WTC11 (cell line): ENCODE measurements around the gene LIN9. TPM values are rescaled to one million over a fixed set of nuclear protein-coding genes. Genes with fewer than 3 reads are reported as not detected.

Experiments used
- ATAC-seq: fragments of 200-7000 bp; cut with Tn5 transposase; 2 replicates; pipeline ENCODE4 v1.10.0; 2021; ENCODE audit warnings: mild to moderate bottlenecking, moderate library complexity
- CTCF ChIA-PET: fragments of 300-600 bp; sonication (Branson Sonifier 250); formaldehyde crosslinking; loops from one replicate; lab custom pipeline; 2021; ENCODE audit warnings: antibody characterized with exemption; lab: Charles Lee
- POLR2A ChIA-PET: fragments of 350-600 bp; sonication (Branson Sonifier 250); formaldehyde crosslinking; loops from one replicate; lab custom pipeline; 2021; ENCODE audit warnings: antibody characterized with exemption; lab: Charles Lee
- DNase-seq: peaks from one replicate; pipeline ENCODE4 v3.0.0; 2021; ENCODE audit warnings: low spot score
- H3K27ac Mint-ChIP-seq: 2 replicates; pipeline ENCODE4 v1.8.0; 2021; ENCODE audit warnings: mixed read lengths
- H3K27me3 Mint-ChIP-seq: 2 replicates; pipeline ENCODE4 v1.8.0; 2021; ENCODE audit warnings: low read depth, mild to moderate bottlenecking, moderate library complexity, mixed read lengths
- H3K36me3 Mint-ChIP-seq: 2 replicates; pipeline ENCODE4 v1.8.0; 2021; ENCODE audit warnings: mixed read lengths
- H3K4me1 Mint-ChIP-seq: 2 replicates; pipeline ENCODE4 v1.8.0; 2022; ENCODE audit warnings: mixed read lengths
- H3K4me3 Mint-ChIP-seq: 2 replicates; pipeline ENCODE4 v1.8.0; 2021; ENCODE audit warnings: mild to moderate bottlenecking, moderate library complexity, mixed read lengths
- H3K9me3 Mint-ChIP-seq: 2 replicates; pipeline ENCODE4 v1.8.0; 2021; ENCODE audit warnings: mixed read lengths
- ATF3 ChIP-seq: sonication (generic); formaldehyde crosslinking; conservative IDR thresholded peaks from 2 replicates; pipeline ENCODE4 v1.8.1; 2022; ENCODE audit warnings: mild to moderate bottlenecking, missing genetic modification reagents
- ESRRA ChIP-seq: sonication (generic); formaldehyde crosslinking; IDR thresholded peaks from 2 replicates; pipeline ENCODE4 v1.8.1; 2022; ENCODE audit warnings: mild to moderate bottlenecking, missing genetic modification reagents, borderline replicate concordance
- GRHL2 ChIP-seq: fragments of 250-450 bp; sonication (Bioruptor Pico); IDR thresholded peaks from 2 replicates; pipeline ENCODE4 v1.8.0; 2022; ENCODE audit warnings: mild to moderate bottlenecking, moderate library complexity; ENCODE audit not compliant: insufficient replicate concordance, severe bottlenecking
- KAT7 ChIP-seq: sonication (generic); formaldehyde crosslinking; IDR thresholded peaks from 2 replicates; pipeline ENCODE4 v1.8.1; 2023; ENCODE audit warnings: missing genetic modification reagents, mild to moderate bottlenecking, borderline replicate concordance
- NFE2L1 ChIP-seq: sonication (generic); formaldehyde crosslinking; IDR thresholded peaks from 2 replicates; pipeline ENCODE4 v1.8.1; 2023; ENCODE audit warnings: missing genetic modification reagents
- NFYB ChIP-seq: sonication (generic); formaldehyde crosslinking; conservative IDR thresholded peaks from 2 replicates; pipeline ENCODE4 v1.8.0; 2022; ENCODE audit warnings: low read depth, missing genetic modification reagents
- NR1H2 ChIP-seq: sonication (generic); formaldehyde crosslinking; IDR thresholded peaks from 2 replicates; pipeline ENCODE4 v1.9.0; 2021; ENCODE audit warnings: mild to moderate bottlenecking, moderate library complexity, missing genetic modification reagents
- SOX15 ChIP-seq: fragments of 250-450 bp; sonication (Bioruptor Pico); IDR thresholded peaks from 2 replicates; pipeline ENCODE4 v1.9.0; 2021; ENCODE audit warnings: mild to moderate bottlenecking
- ZBTB21 ChIP-seq: sonication (generic); formaldehyde crosslinking; IDR thresholded peaks from 2 replicates; pipeline ENCODE4 v1.8.1; 2023; ENCODE audit warnings: mild to moderate bottlenecking, missing genetic modification reagents, borderline replicate concordance
- ZNF232 ChIP-seq: sonication (generic); formaldehyde crosslinking; IDR thresholded peaks from 2 replicates; pipeline ENCODE4 v1.8.0; 2022; ENCODE audit warnings: mild to moderate bottlenecking, missing genetic modification reagents
- ZNF396 ChIP-seq: fragments of 250-450 bp; sonication (Bioruptor Pico); IDR thresholded peaks from 2 replicates; pipeline ENCODE4 v1.8.0; 2021; ENCODE audit warnings: mild to moderate bottlenecking, moderate library complexity, borderline replicate concordance
- ZNF425 ChIP-seq: fragments of 250-450 bp; sonication (Bioruptor Pico); conservative IDR thresholded peaks from 2 replicates; pipeline ENCODE4 v1.9.0; 2021; ENCODE audit warnings: mild to moderate bottlenecking
- ZNF532 ChIP-seq: fragments of 250-450 bp; sonication (Bioruptor Pico); IDR thresholded peaks from 2 replicates; pipeline ENCODE4 v1.9.0; 2021; ENCODE audit warnings: mild to moderate bottlenecking, borderline replicate concordance
- ZNF671 ChIP-seq: fragments of 250-450 bp; sonication (Bioruptor Pico); IDR thresholded peaks from 2 replicates; pipeline ENCODE4 v1.8.0; 2021; ENCODE audit warnings: mild to moderate bottlenecking
- total RNA-seq: library from RNA; stranded (reverse); gene quantifications from 3 replicates; pipeline ENCODE4 v1.2.3, GENCODE V29; 2021
- TF ChIP-seq, protein P1 (sequence below): sonication (generic); formaldehyde crosslinking; IDR thresholded peaks from 2 replicates; pipeline ENCODE4 v1.8.1; 2022; ENCODE audit warnings: mild to moderate bottlenecking, missing genetic modification reagents, moderate library complexity, borderline replicate concordance
- TF ChIP-seq, protein P2 (sequence below): fragments of 250-450 bp; sonication (Bioruptor Pico); IDR thresholded peaks from 2 replicates; pipeline ENCODE4 v1.9.0; 2021; ENCODE audit warnings: moderate library complexity, mild to moderate bottlenecking, inconsistent platforms, borderline replicate concordance
- TF ChIP-seq, protein P3 (sequence below): sonication (generic); formaldehyde crosslinking; IDR thresholded peaks from 2 replicates; pipeline ENCODE4 v1.8.0; 2023; ENCODE audit warnings: mild to moderate bottlenecking, missing genetic modification reagents

The LIN9 gene
- total RNA-seq, 1 experiment from 2014 or later = 15.7 TPM

DNA sequence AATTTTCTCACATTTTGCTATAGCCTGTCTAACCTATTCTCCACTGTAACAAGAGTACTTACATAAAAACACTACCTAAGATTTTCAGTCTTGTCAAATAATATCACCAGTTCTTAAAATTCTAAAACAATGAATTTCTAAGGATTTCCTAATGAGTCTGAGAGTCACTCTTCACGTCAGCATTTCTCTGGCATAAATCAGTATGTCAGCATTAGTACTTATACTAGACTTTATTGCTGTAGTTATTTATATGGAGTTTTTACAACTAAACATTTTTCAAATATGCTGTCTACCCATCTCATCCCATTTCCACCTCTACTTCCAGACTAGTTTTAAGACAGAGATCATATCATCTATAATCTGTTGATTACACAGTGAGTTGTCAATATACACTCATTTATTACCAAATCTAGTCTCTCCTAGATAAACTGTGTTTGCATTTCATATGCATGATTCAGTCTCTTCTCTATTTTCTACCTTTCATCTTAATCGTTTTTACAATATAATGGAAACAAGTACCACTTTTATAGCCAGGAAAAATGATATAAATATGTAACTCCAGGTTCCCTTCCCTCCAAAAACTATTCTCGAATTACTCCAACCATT is 32.8 kb downstream of the LIN9 start:
- Mint-ChIP-seq H3K36me3 (peaks cover 16% of the 10 kb centered on the region), H3K4me1 (no peaks in the 10 kb centered on the region), H3K4me3 (no peak overlapping the region), H3K9me3 (no peaks in the 10 kb centered on the region), H3K27me3 (no peaks in the 10 kb centered on the region), H3K27ac (no peak overlapping the region)
- DNase-seq (no peak), ATAC-seq (no peak)
- CTCF ChIA-PET = no interaction called here
- POLR2A ChIA-PET = no interaction called here
- TF ChIP-seq NFYB (no peak), ZNF396 (CRISPR knock-in tag) (no peak), ZNF671 (CRISPR knock-in tag) (no peak), ZBTB21 (no peak), ATF3 (CRISPR knock-in tag) (no peak), ESRRA (CRISPR knock-in tag) (no peak), KAT7 (CRISPR knock-in tag) (no peak), ZNF232 (no peak), NR1H2 (CRISPR knock-in tag) (no peak), SOX15 (CRISPR knock-in tag) (no peak), GRHL2 (CRISPR knock-in tag) (no peak), ZNF532 (CRISPR knock-in tag) (no peak), NFE2L1 (CRISPR knock-in tag) (no peak), ZNF425 (CRISPR knock-in tag) (no peak)
- TF ChIP-seq, protein P1, sequence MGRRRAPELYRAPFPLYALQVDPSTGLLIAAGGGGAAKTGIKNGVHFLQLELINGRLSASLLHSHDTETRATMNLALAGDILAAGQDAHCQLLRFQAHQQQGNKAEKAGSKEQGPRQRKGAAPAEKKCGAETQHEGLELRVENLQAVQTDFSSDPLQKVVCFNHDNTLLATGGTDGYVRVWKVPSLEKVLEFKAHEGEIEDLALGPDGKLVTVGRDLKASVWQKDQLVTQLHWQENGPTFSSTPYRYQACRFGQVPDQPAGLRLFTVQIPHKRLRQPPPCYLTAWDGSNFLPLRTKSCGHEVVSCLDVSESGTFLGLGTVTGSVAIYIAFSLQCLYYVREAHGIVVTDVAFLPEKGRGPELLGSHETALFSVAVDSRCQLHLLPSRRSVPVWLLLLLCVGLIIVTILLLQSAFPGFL (CRISPR knock-in tag) = no peak
- TF ChIP-seq, protein P2, sequence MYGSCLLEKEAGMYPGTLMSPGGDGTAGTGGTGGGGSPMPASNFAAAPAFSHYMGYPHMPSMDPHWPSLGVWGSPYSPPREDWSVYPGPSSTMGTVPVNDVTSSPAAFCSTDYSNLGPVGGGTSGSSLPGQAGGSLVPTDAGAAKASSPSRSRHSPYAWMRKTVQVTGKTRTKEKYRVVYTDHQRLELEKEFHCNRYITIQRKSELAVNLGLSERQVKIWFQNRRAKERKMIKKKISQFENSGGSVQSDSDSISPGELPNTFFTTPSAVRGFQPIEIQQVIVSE (CRISPR knock-in tag) = no peak
- TF ChIP-seq, protein P3, sequence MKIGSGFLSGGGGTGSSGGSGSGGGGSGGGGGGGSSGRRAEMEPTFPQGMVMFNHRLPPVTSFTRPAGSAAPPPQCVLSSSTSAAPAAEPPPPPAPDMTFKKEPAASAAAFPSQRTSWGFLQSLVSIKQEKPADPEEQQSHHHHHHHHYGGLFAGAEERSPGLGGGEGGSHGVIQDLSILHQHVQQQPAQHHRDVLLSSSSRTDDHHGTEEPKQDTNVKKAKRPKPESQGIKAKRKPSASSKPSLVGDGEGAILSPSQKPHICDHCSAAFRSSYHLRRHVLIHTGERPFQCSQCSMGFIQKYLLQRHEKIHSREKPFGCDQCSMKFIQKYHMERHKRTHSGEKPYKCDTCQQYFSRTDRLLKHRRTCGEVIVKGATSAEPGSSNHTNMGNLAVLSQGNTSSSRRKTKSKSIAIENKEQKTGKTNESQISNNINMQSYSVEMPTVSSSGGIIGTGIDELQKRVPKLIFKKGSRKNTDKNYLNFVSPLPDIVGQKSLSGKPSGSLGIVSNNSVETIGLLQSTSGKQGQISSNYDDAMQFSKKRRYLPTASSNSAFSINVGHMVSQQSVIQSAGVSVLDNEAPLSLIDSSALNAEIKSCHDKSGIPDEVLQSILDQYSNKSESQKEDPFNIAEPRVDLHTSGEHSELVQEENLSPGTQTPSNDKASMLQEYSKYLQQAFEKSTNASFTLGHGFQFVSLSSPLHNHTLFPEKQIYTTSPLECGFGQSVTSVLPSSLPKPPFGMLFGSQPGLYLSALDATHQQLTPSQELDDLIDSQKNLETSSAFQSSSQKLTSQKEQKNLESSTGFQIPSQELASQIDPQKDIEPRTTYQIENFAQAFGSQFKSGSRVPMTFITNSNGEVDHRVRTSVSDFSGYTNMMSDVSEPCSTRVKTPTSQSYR = no peak
